Keratinocyte (primary cell): ENCODE measurements around the gene BNC2. TPM values are rescaled to one million over a fixed set of nuclear protein-coding genes. Genes with fewer than 3 reads are reported as not detected.

ENCODE experiments used
- DNase-seq: peaks from one replicate; pipeline ENCODE4 v3.0.0-alpha.2; 2011; ENCODE audit warnings: low read depth, missing footprints, low spot score
- FAIRE-seq: peaks from 2 replicates; lab custom pipeline; 2011; peaks lifted over from hg19 to GRCh38; lab: Jason Lieb, UNC
- H2AFZ ChIP-seq: 2 replicates; pipeline ENCODE4 v1.6.0; 2012; ENCODE audit warnings: low read length, control low read depth, inconsistent platforms; ENCODE audit not compliant: control insufficient read depth
- H3K27ac ChIP-seq: 2 replicates; pipeline ENCODE4 v1.5.1; 2011; ENCODE audit warnings: low read length; ENCODE audit not compliant: control insufficient read depth, insufficient read depth
- H3K27me3 ChIP-seq: 3 replicates; pipeline ENCODE4 v1.6.0; 2011; ENCODE audit warnings: low read length; ENCODE audit not compliant: control insufficient read depth, insufficient read depth; ENCODE audit errors: extremely low read depth
- H3K36me3 ChIP-seq, 2 experiments: 2 replicates in 1 of 2; 3 replicates in 1 of 2; pipeline ENCODE4 v1.5.1; 2011; ENCODE audit warnings: low read length in 2 of 2, mild to moderate bottlenecking in 1 of 2; ENCODE audit not compliant: control insufficient read depth in 2 of 2, insufficient read depth in 2 of 2; ENCODE audit errors: extremely low read depth in 1 of 2
- H3K4me1 ChIP-seq: 3 replicates; pipeline ENCODE4 v1.5.1; 2011; ENCODE audit warnings: low read length; ENCODE audit not compliant: control insufficient read depth, insufficient read depth; ENCODE audit errors: extremely low read depth
- H3K4me2 ChIP-seq: 3 replicates; pipeline ENCODE4 v1.6.0; 2011; ENCODE audit warnings: low read depth, low read length; ENCODE audit not compliant: control insufficient read depth, insufficient read depth; ENCODE audit errors: extremely low read depth
- H3K4me3 ChIP-seq, 3 experiments: fragments of 200-600 bp in 1 of 3; sonication (generic) in 1 of 3; 2 replicates in 2 of 3; 3 replicates in 1 of 3; pipeline ENCODE4 v1.5.1; 2011 to 2016; ENCODE audit warnings: low read length in 3 of 3, mild to moderate bottlenecking in 3 of 3, control low read depth in 2 of 3, inconsistent platforms in 1 of 3, low read depth in 1 of 3, mixed read lengths in 1 of 3, mixed run types in 1 of 3, moderate library complexity in 1 of 3; ENCODE audit not compliant: control insufficient read depth in 2 of 3, insufficient read depth in 2 of 3; ENCODE audit errors: extremely low read depth in 1 of 3
- H3K79me2 ChIP-seq: 2 replicates; pipeline ENCODE4 v1.6.0; 2012; ENCODE audit warnings: low read length; ENCODE audit not compliant: control insufficient read depth, insufficient read depth
- H3K9ac ChIP-seq: 3 replicates; pipeline ENCODE4 v1.6.0; 2011; ENCODE audit warnings: low read length; ENCODE audit not compliant: control insufficient read depth, insufficient read depth; ENCODE audit errors: extremely low read depth
- H3K9me1 ChIP-seq: 3 replicates; pipeline ENCODE4 v1.6.0; 2011; ENCODE audit warnings: low read length; ENCODE audit not compliant: control insufficient read depth, insufficient read depth; ENCODE audit errors: extremely low read depth
- H3K9me3 ChIP-seq: 2 replicates; pipeline ENCODE4 v1.5.1; 2012; ENCODE audit warnings: low read depth, low read length; ENCODE audit not compliant: control insufficient read depth
- H4K20me1 ChIP-seq: 3 replicates; pipeline ENCODE4 v1.6.0; 2011; ENCODE audit warnings: low read length; ENCODE audit not compliant: control insufficient read depth, insufficient read depth; ENCODE audit errors: extremely low read depth
- CTCF ChIP-seq, 3 experiments: IDR thresholded peaks in 1 of 3; conservative IDR thresholded peaks in 1 of 3; optimal IDR thresholded peaks in 1 of 3; 2 replicates in 2 of 3; 3 replicates in 1 of 3; pipeline versions ENCODE3 to v1.5.1; 2011; ENCODE audit warnings: low read length in 3 of 3, mild to moderate bottlenecking in 3 of 3, moderate library complexity in 2 of 3, control low read depth in 1 of 3, inconsistent platforms in 1 of 3; ENCODE audit not compliant: insufficient read depth in 2 of 3; ENCODE audit errors: extremely low read depth in 1 of 3
- EZH2 ChIP-seq: IDR thresholded peaks from one replicate; pipeline ENCODE4 v1.6.1; 2012; ENCODE audit warnings: inconsistent platforms, mild to moderate bottlenecking, low read length, moderate library complexity
- dilution Hi-C: fragments of 300-500 bp; cut with MboI; formaldehyde crosslinking; loops from one replicate; pipeline ENCODE4 v1.7.0; 2020; ENCODE audit warnings: low sequenced_read_pairs; ENCODE audit not compliant: extremely low pct_ligation_motif_present
- polyA plus RNA-seq, 5 experiments: library from polyadenylated mRNA; depleted of rRNA in 3 of 5; stranded (reverse) in 3 of 5; stranded (forward) in 1 of 5; unstranded in 1 of 5; fragments of >200 nt; gene quantifications; 1 replicate in 1 of 5; 2 replicates in 3 of 5; 3 replicates in 1 of 5; pipeline versions ENCODE4 v1.2.1 to v1.2.3, GENCODE V29; 2011 to 2012; ENCODE audit warnings: missing spikeins in 2 of 5, low read depth in 1 of 5, low replicate concordance in 1 of 5

The BNC2 gene
- polyA plus RNA-seq, 1 donor (not counting 4 experiments of a cell fraction or from before 2014, with no cell fraction given), result 1.1 TPM

GRCh38 chr9:16704116-16705110 lies 166.1 kb downstream of the BNC2 start:
- peaks cover 15% of the 10 kb centered on the region for H3K4me1 ChIP-seq
- TF ChIP-seq EZH2 (no peak), CTCF (optimal IDR thresholded peaks at IDR 0.05 in 1 of 3, IDR thresholded peaks at IDR 0.05 in 1 of 3, conservative IDR thresholded peaks at IDR 0.05 in 1 of 3; ENCODE audit: extremely low read depth in 1 of 3, insufficient read depth in 2 of 3, low read length in 3 of 3) (no peak)
- H3K9me3 ChIP-seq, result no peaks in the 10 kb centered on the region
- peak overlapping the region in 1 of 3 experiments; percentile 16 for H3K4me3 ChIP-seq
- H3K27me3 ChIP-seq, result no peaks in the 10 kb centered on the region
- H3K4me2 ChIP-seq, result peak overlapping the region; percentile 56
- no peak for FAIRE-seq
- H2AFZ ChIP-seq, result peak overlapping the region; percentile 43
- no peak overlapping the region for H3K9ac ChIP-seq
- H3K9me1 ChIP-seq, result no peaks in the 10 kb centered on the region
- DNase-seq, result no peak
- no peaks in the 10 kb centered on the region for H3K79me2 ChIP-seq
- H3K27ac ChIP-seq, result no peak overlapping the region
- H4K20me1 ChIP-seq, result no peaks in the 10 kb centered on the region
- no peaks in the 10 kb centered on the region for H3K36me3 ChIP-seq
- dilution Hi-C loops, result no loop called here

- dilution Hi-C loops, result no loop called here
- Histone ChIP-seq H3K4me3 (no peak overlapping the region), H3K9ac (no peak overlapping the region), H3K27me3 (no peaks in the 10 kb centered on the region), H3K9me1 (no peaks in the 10 kb centered on the region), H3K4me1 (peaks cover 11% of the 10 kb centered on the region), H3K79me2 (no peaks in the 10 kb centered on the region), H3K9me3 (no peaks in the 10 kb centered on the region), H3K36me3 (no peaks in the 10 kb centered on the region), H3K27ac (no peak overlapping the region), H3K4me2 (no peak overlapping the region), H2AFZ (no peak overlapping the region), H4K20me1 (no peaks in the 10 kb centered on the region)
- no peak for DNase-seq
- TF ChIP-seq EZH2 (no peak), CTCF (optimal IDR thresholded peaks at IDR 0.05 in 1 of 3, IDR thresholded peaks at IDR 0.05 in 1 of 3, conservative IDR thresholded peaks at IDR 0.05 in 1 of 3; ENCODE audit: extremely low read depth in 1 of 3, insufficient read depth in 2 of 3, low read length in 3 of 3) (no peak)
- FAIRE-seq, result no peak
Measured at GRCh38 chr9:16701347-16701746, 169.1 kb downstream of the BNC2 start.
